ENCODE measurements around the gene CAPN15. TPM values are rescaled to one million over a fixed set of nuclear protein-coding genes. Genes with fewer than 3 reads are reported as not detected.

Gene CAPN15
- polyA plus RNA-seq, 3 donors = 3.4 to 42.6 (median 3.9) TPM

DNA sequence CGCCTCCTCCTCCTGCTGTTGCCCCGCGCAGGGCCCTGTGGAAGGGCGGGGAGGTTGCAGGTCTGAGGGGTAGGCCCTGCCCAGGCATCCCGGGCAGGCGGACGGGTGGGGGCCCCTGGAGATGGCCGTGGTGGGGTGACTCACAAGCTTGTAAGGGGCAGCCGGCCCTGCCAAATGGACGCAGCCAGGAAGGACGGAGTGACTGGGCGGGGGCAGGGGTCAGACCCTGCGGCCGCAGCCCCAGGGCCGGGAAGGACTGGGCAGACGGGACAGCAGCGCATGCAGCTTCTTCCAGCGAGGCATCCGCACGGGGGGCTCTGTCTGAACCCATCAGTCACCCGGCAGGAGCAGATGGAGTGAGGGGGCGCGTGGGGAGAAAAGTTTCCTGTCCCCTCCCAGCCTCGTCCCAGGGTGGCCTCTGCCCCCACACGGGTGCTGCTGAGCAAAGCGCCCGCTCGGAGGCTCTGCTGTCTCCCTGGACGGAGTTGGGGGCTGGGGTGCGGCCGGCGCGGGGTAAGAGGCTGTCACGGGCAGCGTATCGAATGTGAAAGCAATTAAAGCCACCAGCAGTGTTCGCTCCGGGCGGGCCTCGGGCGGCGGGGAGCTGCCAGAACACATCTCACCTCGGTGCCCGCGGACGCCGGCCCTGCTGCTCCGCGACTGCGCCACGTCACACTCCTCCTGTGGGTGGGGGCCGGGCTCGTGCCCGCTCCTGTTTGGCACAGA, 27.3 kb downstream of the CAPN15 start:
- peaks cover 0 to 3% (median 0%) of the 10 kb centered on the region in 7 donors for H3K9me3 Mint-ChIP-seq
- Histone ChIP-seq H3K27ac (ENCODE audit: low read depth in 1 of 2, low read length in 2 of 2) (no peak overlapping the region), H3K9ac (ENCODE audit: insufficient read depth, low read length, poor library complexity, severe bottlenecking) (no peak overlapping the region)

DNA sequence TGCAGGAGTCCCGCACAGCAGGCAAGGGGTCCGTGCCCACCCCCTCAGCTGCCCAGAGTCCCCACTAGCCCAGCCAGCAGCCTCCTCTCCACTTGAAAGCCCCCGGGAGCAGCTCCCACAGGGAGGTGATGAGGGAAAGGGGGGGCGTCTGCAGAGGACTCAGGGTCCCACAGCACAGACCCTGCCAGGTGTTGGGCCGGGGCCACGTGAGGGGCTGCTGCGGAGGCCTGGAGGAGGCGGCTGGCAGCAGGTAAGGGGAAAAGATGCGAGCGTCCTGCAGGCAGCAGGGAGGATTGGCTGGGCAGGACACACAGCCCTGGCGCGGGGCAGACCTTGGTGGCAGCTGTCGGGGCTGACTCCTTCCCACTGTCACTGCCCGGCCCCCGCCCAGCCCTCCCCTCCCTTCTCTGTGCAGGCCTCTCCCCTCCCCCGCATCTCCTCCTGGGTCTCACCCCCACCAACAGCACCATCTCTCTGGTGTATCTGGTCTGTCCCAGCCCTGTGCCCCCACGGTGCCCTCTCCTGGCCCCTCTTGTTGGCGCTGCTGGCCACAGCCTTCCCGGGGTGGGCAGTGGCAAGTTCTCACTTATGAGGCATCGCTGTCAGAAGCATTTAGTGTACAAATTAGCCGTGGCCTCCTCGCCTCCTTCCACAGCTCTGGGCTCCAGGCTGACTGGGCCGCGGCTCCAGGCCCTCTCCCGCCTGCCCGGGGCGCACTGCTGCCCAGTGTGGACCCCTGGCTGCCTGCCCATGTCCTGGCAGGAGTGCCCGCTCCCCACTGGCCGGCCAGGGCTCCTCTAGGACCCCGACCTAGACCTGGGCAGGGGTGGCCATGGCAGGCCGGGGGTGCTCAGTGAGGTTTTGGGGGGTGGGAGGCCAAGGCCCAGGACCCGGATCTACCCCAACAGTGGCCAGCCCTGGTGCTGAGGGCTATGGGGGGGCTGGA, 28.3 kb downstream of the CAPN15 start:
- Histone ChIP-seq H3K4me2 (replicated peaks; ENCODE audit: extremely low read depth, low read length, poor library complexity, severe bottlenecking) (no peak overlapping the region), H3K9me3 (replicated peaks in 1 of 2; ENCODE audit: control insufficient read depth in 1 of 2, insufficient read depth in 1 of 2, low read length in 2 of 2) (no peaks in the 10 kb centered on the region), H3K4me3 (replicated peaks in 1 of 3; ENCODE audit: low read depth in 2 of 3, low read length in 3 of 3) (no peak overlapping the region), H3K4me1 (ENCODE audit: control insufficient read depth in 1 of 2, insufficient read depth in 2 of 2, low read length in 2 of 2) (no peaks in the 10 kb centered on the region), H3K36me3 (replicated peaks in 1 of 2; ENCODE audit: control insufficient read depth in 1 of 2, insufficient read depth in 2 of 2, low read length in 2 of 2) (peaks cover 11 to 33% of the 10 kb centered on the region in 2 donors), H4K20me1 (ENCODE audit: insufficient read depth, low read length) (no peaks in the 10 kb centered on the region), H3K79me2 (ENCODE audit: insufficient read depth, low read length) (no peaks in the 10 kb centered on the region), H2AFZ (ENCODE audit: insufficient read depth, low read depth, low read length, poor library complexity, severe bottlenecking) (no peak overlapping the region), H3K27me3 (ENCODE audit: control insufficient read depth in 2 of 2, insufficient read depth in 2 of 2, low read length in 2 of 2) (peaks cover 2 to 20% of the 10 kb centered on the region in 2 donors), H3K27ac (ENCODE audit: low read depth in 1 of 2, low read length in 2 of 2) (no peak overlapping the region), H3K9ac (ENCODE audit: insufficient read depth, low read length, poor library complexity, severe bottlenecking) (no peak overlapping the region)
- no peak for DNase-seq
- Mint-ChIP-seq H3K9me3 (peaks cover 0 to 3% (median 0%) of the 10 kb centered on the region in 7 donors), H3K27me3 (ENCODE audit: low read depth in 3 of 3) (peaks cover 14 to 29% (median 25%) of the 10 kb centered on the region in 3 donors), H3K4me3 (no peak overlapping the region), H3K27ac (no peak overlapping the region), H3K4me1 (no peaks in the 10 kb centered on the region), H3K36me3 (peaks cover 7 to 13% of the 10 kb centered on the region in 2 donors)
- TF ChIP-seq, protein P1, sequence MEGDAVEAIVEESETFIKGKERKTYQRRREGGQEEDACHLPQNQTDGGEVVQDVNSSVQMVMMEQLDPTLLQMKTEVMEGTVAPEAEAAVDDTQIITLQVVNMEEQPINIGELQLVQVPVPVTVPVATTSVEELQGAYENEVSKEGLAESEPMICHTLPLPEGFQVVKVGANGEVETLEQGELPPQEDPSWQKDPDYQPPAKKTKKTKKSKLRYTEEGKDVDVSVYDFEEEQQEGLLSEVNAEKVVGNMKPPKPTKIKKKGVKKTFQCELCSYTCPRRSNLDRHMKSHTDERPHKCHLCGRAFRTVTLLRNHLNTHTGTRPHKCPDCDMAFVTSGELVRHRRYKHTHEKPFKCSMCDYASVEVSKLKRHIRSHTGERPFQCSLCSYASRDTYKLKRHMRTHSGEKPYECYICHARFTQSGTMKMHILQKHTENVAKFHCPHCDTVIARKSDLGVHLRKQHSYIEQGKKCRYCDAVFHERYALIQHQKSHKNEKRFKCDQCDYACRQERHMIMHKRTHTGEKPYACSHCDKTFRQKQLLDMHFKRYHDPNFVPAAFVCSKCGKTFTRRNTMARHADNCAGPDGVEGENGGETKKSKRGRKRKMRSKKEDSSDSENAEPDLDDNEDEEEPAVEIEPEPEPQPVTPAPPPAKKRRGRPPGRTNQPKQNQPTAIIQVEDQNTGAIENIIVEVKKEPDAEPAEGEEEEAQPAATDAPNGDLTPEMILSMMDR (IDR thresholded peaks at IDR 0.05) = no peak
- WGBS (ENCODE audit: insufficient coverage) = 89% methylated on average over 24 of the region's 32 CpGs
- intact Hi-C loops (cut with micrococcal nuclease) = no loop called here

More for the DNA sequence above, 27.3 kb downstream of the CAPN15 start:
- no peaks in the 10 kb centered on the region for H4K20me1 ChIP-seq (ENCODE audit: insufficient read depth, low read length)
- no peaks in the 10 kb centered on the region for H3K4me1 Mint-ChIP-seq
- no peak overlapping the region for H3K27ac Mint-ChIP-seq
- H3K27me3 ChIP-seq (ENCODE audit: control insufficient read depth in 2 of 2, insufficient read depth in 2 of 2, low read length in 2 of 2) = peaks cover 2 to 19% of the 10 kb centered on the region in 2 donors
- no peaks in the 10 kb centered on the region for H3K4me1 ChIP-seq (ENCODE audit: control insufficient read depth in 1 of 2, insufficient read depth in 2 of 2, low read length in 2 of 2)
- H3K36me3 ChIP-seq (replicated peaks in 1 of 2; ENCODE audit: control insufficient read depth in 1 of 2, insufficient read depth in 2 of 2, low read length in 2 of 2) = peaks cover 18 to 41% of the 10 kb centered on the region in 2 donors
- WGBS (ENCODE audit: insufficient coverage) = 85% methylated on average over 46 of the region's 54 CpGs
- H3K4me3 Mint-ChIP-seq = no peak overlapping the region
- no peak overlapping the region for H3K4me3 ChIP-seq (replicated peaks in 1 of 3; ENCODE audit: low read depth in 2 of 3, low read length in 3 of 3)
- H3K27me3 Mint-ChIP-seq (ENCODE audit: low read depth in 3 of 3) = peaks cover 14 to 28% (median 25%) of the 10 kb centered on the region in 3 donors
- H3K36me3 Mint-ChIP-seq = peaks cover 7 to 13% of the 10 kb centered on the region in 2 donors
- no peaks in the 10 kb centered on the region for H3K79me2 ChIP-seq (ENCODE audit: insufficient read depth, low read length)
- intact Hi-C loops (cut with micrococcal nuclease) = no loop called here
- H3K9me3 ChIP-seq (replicated peaks in 1 of 2; ENCODE audit: control insufficient read depth in 1 of 2, insufficient read depth in 1 of 2, low read length in 2 of 2) = no peaks in the 10 kb centered on the region
- DNase-seq = no peak
- H2AFZ ChIP-seq (ENCODE audit: insufficient read depth, low read depth, low read length, poor library complexity, severe bottlenecking) = no peak overlapping the region
- TF ChIP-seq, protein P1 (IDR thresholded peaks at IDR 0.05) = no peak
- H3K4me2 ChIP-seq (replicated peaks; ENCODE audit: extremely low read depth, low read length, poor library complexity, severe bottlenecking) = no peak overlapping the region

Data from CD14-positive monocyte (primary cell).